Neuronal stem cell (in vitro differentiated cells): ENCODE data around the gene HMGA1.
A peak's percentile ranks its signal among the peaks of the same experiment; 100 is the strongest.

Source experiments
- DNase-seq: peaks from one replicate; pipeline ENCODE4 v3.0.0-alpha.2; 2013; ENCODE audit warnings: low spot score
- H2AFZ ChIP-seq: one replicate; pipeline ENCODE4 v1.6.1; 2013; ENCODE audit warnings: mild to moderate bottlenecking, low read length, inconsistent platforms
- H2AK5ac ChIP-seq: 2 replicates; pipeline ENCODE4 v1.6.1; 2013; ENCODE audit warnings: low read depth, mild to moderate bottlenecking, inconsistent platforms, low read length, moderate library complexity, mixed read lengths
- H2BK120ac ChIP-seq: 2 replicates; pipeline ENCODE4 v1.6.1; 2013; ENCODE audit warnings: low read depth, mild to moderate bottlenecking, inconsistent platforms, low read length, moderate library complexity, mixed read lengths
- H2BK12ac ChIP-seq: one replicate; pipeline ENCODE4 v1.6.1; 2013; ENCODE audit warnings: low read length, inconsistent platforms
- H2BK15ac ChIP-seq: 2 replicates; pipeline ENCODE4 v1.6.1; 2013; ENCODE audit warnings: mild to moderate bottlenecking, low read length, inconsistent platforms, mixed read lengths
- H2BK5ac ChIP-seq: one replicate; pipeline ENCODE4 v1.6.1; 2013; ENCODE audit warnings: inconsistent platforms, mild to moderate bottlenecking, low read length, moderate library complexity
- H3K14ac ChIP-seq: one replicate; pipeline ENCODE4 v1.6.1; 2013; ENCODE audit warnings: low read length, inconsistent platforms
- H3K18ac ChIP-seq: 2 replicates; pipeline ENCODE4 v1.6.1; 2013; ENCODE audit warnings: low read length, inconsistent platforms
- H3K23ac ChIP-seq: 2 replicates; pipeline ENCODE4 v1.6.1; 2013; ENCODE audit warnings: low read depth, mild to moderate bottlenecking, mixed read lengths, low read length, inconsistent platforms; ENCODE audit not compliant: poor library complexity
- H3K27ac ChIP-seq: replicated peaks from 3 replicates; pipeline ENCODE4 v1.5.1; 2013; ENCODE audit warnings: low read length, inconsistent platforms
- H3K27me3 ChIP-seq, 3 experiments: 2 replicates each; pipeline ENCODE4 v1.6.1; 2013; ENCODE audit warnings: low read length in 3 of 3, mild to moderate bottlenecking in 2 of 3, inconsistent platforms in 1 of 3, low read depth in 1 of 3, mixed read lengths in 1 of 3, moderate library complexity in 1 of 3; ENCODE audit not compliant: control insufficient read depth in 3 of 3, insufficient read depth in 3 of 3
- H3K36me3 ChIP-seq, 2 donors: replicated peaks in 1 of 2; 2 replicates each; pipeline ENCODE4 v1.6.1; 2013; ENCODE audit warnings: low read length in 2 of 2; ENCODE audit not compliant: control insufficient read depth in 2 of 2, insufficient read depth in 2 of 2
- H3K4ac ChIP-seq: 2 replicates; pipeline ENCODE4 v1.6.1; 2013; ENCODE audit warnings: inconsistent platforms, mild to moderate bottlenecking, low read length, moderate library complexity
- H3K4me1 ChIP-seq, 2 donors: 1 replicate in 1 of 2; 2 replicates in 1 of 2; pipeline ENCODE4 v1.6.1; 2013; ENCODE audit warnings: low read length in 2 of 2, low read depth in 1 of 2; ENCODE audit not compliant: control insufficient read depth in 2 of 2, insufficient read depth in 1 of 2
- H3K4me2 ChIP-seq: one replicate; pipeline ENCODE4 v1.6.1; 2013; ENCODE audit warnings: mild to moderate bottlenecking, low read length, inconsistent platforms; ENCODE audit not compliant: insufficient read depth, poor library complexity, severe bottlenecking
- H3K4me3 ChIP-seq, 2 donors: 2 replicates each; pipeline ENCODE4 v1.5.1; 2013; ENCODE audit warnings: low read length in 2 of 2, mild to moderate bottlenecking in 2 of 2, inconsistent platforms in 1 of 2, moderate library complexity in 1 of 2
- H3K79me1 ChIP-seq: one replicate; pipeline ENCODE4 v1.6.1; 2013; ENCODE audit warnings: low read depth, mild to moderate bottlenecking, inconsistent platforms, low read length, moderate library complexity
- H3K9ac ChIP-seq: one replicate; pipeline ENCODE4 v1.6.1; 2013; ENCODE audit warnings: mild to moderate bottlenecking, low read depth, low read length, inconsistent platforms; ENCODE audit not compliant: poor library complexity
- H3K9me3 ChIP-seq, 2 donors: replicated peaks in 1 of 2; 2 replicates each; pipeline versions ENCODE3 to v1.6.1; 2013; ENCODE audit warnings: low read length in 2 of 2, mild to moderate bottlenecking in 2 of 2, inconsistent platforms in 1 of 2, low read depth in 1 of 2, mixed read lengths in 1 of 2, moderate library complexity in 1 of 2; ENCODE audit not compliant: control insufficient read depth in 2 of 2, insufficient read depth in 1 of 2
- H4K8ac ChIP-seq: one replicate; pipeline ENCODE4 v1.6.1; 2013; ENCODE audit warnings: low read depth, mild to moderate bottlenecking, inconsistent platforms, low read length, moderate library complexity
- H4K91ac ChIP-seq: one replicate; pipeline ENCODE4 v1.6.1; 2013; ENCODE audit warnings: low read length, low read depth, mild to moderate bottlenecking, inconsistent platforms; ENCODE audit not compliant: poor library complexity
- WGBS, 2 donors: extraction: QIAGEN DNeasy Blood & Tissue Kit; methylation state at CpG; one replicate each; pipeline ENCODE4 v1.1.7; 2013; ENCODE audit warnings: missing lambda C conversion rate in 2 of 2, mixed read lengths in 1 of 2; ENCODE audit not compliant: insufficient read length in 2 of 2, insufficient replicate concordance in 1 of 2; ENCODE audit errors: extremely low coverage in 2 of 2; 5-methylcytosine and 5-hydroxymethylcytosine counted together

HMGA1 gene

GRCh38 chr6:34272013-34272926 is 35.6 kb downstream of the HMGA1 start:
- no peak overlapping the region for H2BK15ac ChIP-seq
- H3K23ac ChIP-seq: no peak overlapping the region
- H3K36me3 ChIP-seq: no peaks in the 10 kb centered on the region
- H3K79me1 ChIP-seq: no peaks in the 10 kb centered on the region
- no peak overlapping the region for H2BK120ac ChIP-seq
- H2BK12ac ChIP-seq: no peak overlapping the region
- H2AK5ac ChIP-seq: no peak overlapping the region
- H3K9me3 ChIP-seq: no peaks in the 10 kb centered on the region
- WGBS, 2 donors: no CpG with 5 or more reads among the region's 13 CpGs
- H3K4me2 ChIP-seq: no peak overlapping the region
- peak overlapping the region; percentile 7 for H3K18ac ChIP-seq
- H2BK5ac ChIP-seq: no peak overlapping the region
- no peak overlapping the region for H3K14ac ChIP-seq
- no peak overlapping the region for H2AFZ ChIP-seq
- no peak for DNase-seq
- no peak overlapping the region for H3K9ac ChIP-seq
- no peak overlapping the region for H4K8ac ChIP-seq
- peaks cover 0 to 2% of the 10 kb centered on the region in 2 donors for H3K4me1 ChIP-seq
- H3K27me3 ChIP-seq: peaks cover 0 to 2% (median 0%) of the 10 kb centered on the region in 3 experiments
- H3K4ac ChIP-seq: no peak overlapping the region
- peak overlapping the region in 1 of 2 donors; percentile 41 for H3K4me3 ChIP-seq
- H4K91ac ChIP-seq: no peak overlapping the region
- no peak overlapping the region for H3K27ac ChIP-seq

- H3K27me3 ChIP-seq: peaks cover 0 to 2% (median 0%) of the 10 kb centered on the region in 3 experiments
- no peak overlapping the region for H3K23ac ChIP-seq
- no peak overlapping the region for H3K14ac ChIP-seq
- H2BK15ac ChIP-seq: no peak overlapping the region
- no peak overlapping the region for H3K4ac ChIP-seq
- no peak overlapping the region for H3K27ac ChIP-seq
- H3K36me3 ChIP-seq: peaks cover 0 to 3% of the 10 kb centered on the region in 2 donors
- H2AFZ ChIP-seq: no peak overlapping the region
- no CpG with 5 or more reads among the region's 3 CpGs for WGBS, 2 donors
- no peak overlapping the region for H3K18ac ChIP-seq
- no peak overlapping the region for H3K4me2 ChIP-seq
- H3K4me1 ChIP-seq: peaks cover 0 to 2% of the 10 kb centered on the region in 2 donors
- no peak overlapping the region for H3K9ac ChIP-seq
- H3K79me1 ChIP-seq: no peaks in the 10 kb centered on the region
- H2BK12ac ChIP-seq: no peak overlapping the region
- no peaks in the 10 kb centered on the region for H3K9me3 ChIP-seq
- H4K8ac ChIP-seq: no peak overlapping the region
- no peak for DNase-seq
- no peak overlapping the region for H2AK5ac ChIP-seq
- no peak overlapping the region for H4K91ac ChIP-seq
- no peak overlapping the region for H3K4me3 ChIP-seq
- H2BK120ac ChIP-seq: no peak overlapping the region
- no peak overlapping the region for H2BK5ac ChIP-seq
These were observed 36.7 kb downstream of the HMGA1 start for GRCh38 chr6:34273242-34273805.

- Histone ChIP-seq H3K27me3 (peaks cover 0 to 2% (median 0%) of the 10 kb centered on the region in 3 experiments), H2BK5ac (no peak overlapping the region), H3K9ac (no peak overlapping the region), H3K18ac (no peak overlapping the region), H3K14ac (no peak overlapping the region), H3K36me3 (peaks cover 0 to 10% of the 10 kb centered on the region in 2 donors), H3K4me2 (no peak overlapping the region), H3K4me3 (no peak overlapping the region), H2AFZ (no peak overlapping the region), H3K23ac (no peak overlapping the region), H2BK12ac (no peak overlapping the region), H3K4ac (no peak overlapping the region), H2BK15ac (no peak overlapping the region), H2AK5ac (no peak overlapping the region), H4K91ac (no peak overlapping the region), H3K4me1 (peaks cover 0 to 2% of the 10 kb centered on the region in 2 donors), H4K8ac (no peak overlapping the region), H3K27ac (no peak overlapping the region), H3K9me3 (no peaks in the 10 kb centered on the region), H3K79me1 (no peaks in the 10 kb centered on the region), H2BK120ac (no peak overlapping the region)
- no CpG with 5 or more reads among the region's 1 CpG for WGBS, 2 donors
- DNase-seq: no peak
These were observed 37.5 kb downstream of the HMGA1 start for GRCh38 chr6:34274129-34274528.

- H3K18ac ChIP-seq: no peak overlapping the region
- H4K8ac ChIP-seq: no peak overlapping the region
- no peak overlapping the region for H3K23ac ChIP-seq
- no peaks in the 10 kb centered on the region for H3K9me3 ChIP-seq
- H2BK120ac ChIP-seq: no peak overlapping the region
- H3K79me1 ChIP-seq: no peaks in the 10 kb centered on the region
- no peaks in the 10 kb centered on the region for H3K27me3 ChIP-seq
- DNase-seq: no peak
- H3K4me1 ChIP-seq: peaks cover 0 to 2% of the 10 kb centered on the region in 2 donors
- no peak overlapping the region for H2AK5ac ChIP-seq
- no CpG with 5 or more reads among the region's 3 CpGs for WGBS, 2 donors
- no peak overlapping the region for H3K4me3 ChIP-seq
- peaks cover 0 to 22% of the 10 kb centered on the region in 2 donors for H3K36me3 ChIP-seq
- H3K27ac ChIP-seq: no peak overlapping the region
- no peak overlapping the region for H3K9ac ChIP-seq
- no peak overlapping the region for H3K14ac ChIP-seq
- H2BK12ac ChIP-seq: no peak overlapping the region
- H2AFZ ChIP-seq: no peak overlapping the region
- H3K4ac ChIP-seq: no peak overlapping the region
- H2BK5ac ChIP-seq: no peak overlapping the region
- H4K91ac ChIP-seq: no peak overlapping the region
- H2BK15ac ChIP-seq: no peak overlapping the region
- H3K4me2 ChIP-seq: no peak overlapping the region
These were observed 38.6 kb downstream of the HMGA1 start for GRCh38 chr6:34275128-34275804.
